ENCODE measurements around the gene ACP3.
"Not testable (repeated sequence)": the region's sequence is repeated elsewhere in the genome, so short reads cannot be mapped to it uniquely, and the experiment has no call there.

ACP3 gene

DNA sequence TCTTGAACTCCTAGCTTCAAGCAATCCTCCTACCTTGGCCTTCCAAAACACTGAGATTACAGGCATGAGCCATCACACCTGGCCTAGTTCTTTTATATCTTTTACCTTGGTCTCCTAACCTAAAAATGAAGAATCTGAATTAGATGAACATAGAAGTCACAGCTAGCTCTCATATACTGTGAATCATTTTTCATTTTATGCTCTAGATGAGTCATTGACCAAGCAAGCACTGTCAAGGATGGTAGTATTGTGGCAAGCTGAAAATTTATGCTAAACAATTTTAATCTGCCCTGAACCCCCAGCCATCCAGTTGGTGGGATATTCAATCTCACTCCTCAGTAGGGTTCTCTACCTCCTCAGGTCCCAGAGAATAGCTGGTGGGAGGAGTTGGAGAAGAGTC lies 51.8 kb downstream of the ACP3 start:
- TF ChIP-seq, protein P1, sequence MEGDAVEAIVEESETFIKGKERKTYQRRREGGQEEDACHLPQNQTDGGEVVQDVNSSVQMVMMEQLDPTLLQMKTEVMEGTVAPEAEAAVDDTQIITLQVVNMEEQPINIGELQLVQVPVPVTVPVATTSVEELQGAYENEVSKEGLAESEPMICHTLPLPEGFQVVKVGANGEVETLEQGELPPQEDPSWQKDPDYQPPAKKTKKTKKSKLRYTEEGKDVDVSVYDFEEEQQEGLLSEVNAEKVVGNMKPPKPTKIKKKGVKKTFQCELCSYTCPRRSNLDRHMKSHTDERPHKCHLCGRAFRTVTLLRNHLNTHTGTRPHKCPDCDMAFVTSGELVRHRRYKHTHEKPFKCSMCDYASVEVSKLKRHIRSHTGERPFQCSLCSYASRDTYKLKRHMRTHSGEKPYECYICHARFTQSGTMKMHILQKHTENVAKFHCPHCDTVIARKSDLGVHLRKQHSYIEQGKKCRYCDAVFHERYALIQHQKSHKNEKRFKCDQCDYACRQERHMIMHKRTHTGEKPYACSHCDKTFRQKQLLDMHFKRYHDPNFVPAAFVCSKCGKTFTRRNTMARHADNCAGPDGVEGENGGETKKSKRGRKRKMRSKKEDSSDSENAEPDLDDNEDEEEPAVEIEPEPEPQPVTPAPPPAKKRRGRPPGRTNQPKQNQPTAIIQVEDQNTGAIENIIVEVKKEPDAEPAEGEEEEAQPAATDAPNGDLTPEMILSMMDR (conservative IDR thresholded peaks at IDR 0.05; ENCODE audit: control insufficient read depth, insufficient read depth, low read depth, low read length) = no peak
- H3K4me3 ChIP-seq (ENCODE audit: control insufficient read depth, low read depth, low read length) = no peak overlapping the region
- no peak for DNase-seq (ENCODE audit: low read depth)

DNA sequence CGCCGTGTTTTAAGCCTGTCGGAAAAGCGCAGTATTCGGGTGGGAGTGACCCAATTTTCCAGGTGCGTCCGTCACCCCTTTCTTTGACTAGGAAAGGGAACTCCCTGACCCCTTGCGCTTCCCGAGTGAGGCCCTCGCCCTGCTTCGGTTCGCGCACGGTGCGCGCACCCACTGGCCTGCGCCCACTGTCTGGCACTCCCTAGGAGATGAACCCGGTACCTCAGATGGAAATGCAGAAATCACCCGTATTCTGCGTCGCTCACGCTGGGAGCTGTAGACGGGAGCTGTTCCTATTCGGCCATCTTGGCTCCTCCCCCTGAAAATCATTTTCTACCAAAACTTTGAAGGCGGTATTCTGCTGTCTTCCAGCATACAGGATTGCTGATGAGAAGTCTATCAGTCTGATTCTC lies 59.7 kb downstream of the ACP3 start:
- not testable (repeated sequence) for H3K4me3 ChIP-seq (ENCODE audit: control insufficient read depth, low read depth, low read length); DNase-seq (ENCODE audit: low read depth)

DNA sequence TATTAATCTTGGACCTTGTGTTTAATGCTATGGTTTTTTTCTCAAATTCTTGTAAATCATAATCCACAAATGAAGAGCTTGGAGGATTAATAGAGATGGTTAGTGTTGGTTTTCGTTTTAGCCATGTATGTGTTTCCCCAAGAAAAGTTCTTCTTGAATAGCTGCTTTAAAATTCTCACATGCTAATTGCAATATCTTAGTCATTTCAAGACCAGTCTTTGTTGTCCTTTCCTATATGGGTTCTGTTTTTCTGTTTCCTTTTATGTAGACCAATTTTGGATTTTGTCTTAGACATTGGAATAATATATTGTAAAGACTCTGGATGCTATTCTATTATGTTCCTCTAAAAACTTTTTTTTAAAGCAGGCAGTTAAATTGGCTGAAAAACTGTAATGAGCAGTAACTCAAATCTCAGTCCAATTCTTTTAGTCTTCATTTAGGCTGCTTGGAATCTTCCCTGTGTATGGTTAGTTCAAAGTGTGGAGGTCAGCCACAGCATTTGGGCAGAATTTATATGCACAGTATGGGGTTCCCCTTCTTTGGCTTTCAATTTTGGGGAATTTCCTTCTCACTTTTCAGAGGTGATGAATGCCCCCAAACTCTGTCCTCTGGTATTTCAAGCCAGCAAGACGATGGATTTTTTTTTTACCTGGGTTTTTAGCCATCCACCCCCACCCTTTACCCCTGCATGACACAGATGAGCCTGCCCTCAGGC lies 61.0 kb downstream of the ACP3 start:
- DNase-seq (ENCODE audit: low read depth) = no peak
- H3K4me3 ChIP-seq (ENCODE audit: control insufficient read depth, low read depth, low read length) = no peak overlapping the region
- TF ChIP-seq, protein P1 (conservative IDR thresholded peaks at IDR 0.05; ENCODE audit: control insufficient read depth, insufficient read depth, low read depth, low read length) = no peak

- TF ChIP-seq, protein P1 (conservative IDR thresholded peaks at IDR 0.05; ENCODE audit: control insufficient read depth, insufficient read depth, low read depth, low read length) = no peak
- no peak overlapping the region for H3K4me3 ChIP-seq (ENCODE audit: control insufficient read depth, low read depth, low read length)
- DNase-seq (ENCODE audit: low read depth) = no peak
Measured at GRCh38 chr3:132378846-132379245, 61.6 kb downstream of the ACP3 start.

GRCh38 chr3:132380920-132381319 lies 63.7 kb downstream of the ACP3 start:
- DNase-seq (ENCODE audit: low read depth) = peak; percentile 21
- H3K4me3 ChIP-seq (ENCODE audit: control insufficient read depth, low read depth, low read length) = no peak overlapping the region
- TF ChIP-seq, protein P1 (conservative IDR thresholded peaks at IDR 0.05; ENCODE audit: control insufficient read depth, insufficient read depth, low read depth, low read length) = no peak

GRCh38 chr3:132381348-132381944 lies 64.2 kb downstream of the ACP3 start:
- TF ChIP-seq, protein P1 (conservative IDR thresholded peaks at IDR 0.05; ENCODE audit: control insufficient read depth, insufficient read depth, low read depth, low read length) = no peak
- H3K4me3 ChIP-seq (ENCODE audit: control insufficient read depth, low read depth, low read length) = no peak overlapping the region
- no peak for DNase-seq (ENCODE audit: low read depth)

GRCh38 chr3:132382267-132382666 lies 65.1 kb downstream of the ACP3 start:
- DNase-seq (ENCODE audit: low read depth) = no peak
- H3K4me3 ChIP-seq (ENCODE audit: control insufficient read depth, low read depth, low read length) = no peak overlapping the region
- TF ChIP-seq, protein P1 (conservative IDR thresholded peaks at IDR 0.05; ENCODE audit: control insufficient read depth, insufficient read depth, low read depth, low read length) = no peak
